Measurements from ENCODE around the gene BRD3OS. TPM values are rescaled to one million over a fixed set of nuclear protein-coding genes. Genes with fewer than 3 reads are reported as not detected.

BRD3OS gene
- total RNA-seq, 4 donors from 2014 or later = 7.4 to 23.9 (median 13.6) TPM

- DNase-seq = peak in 1 of 2 donors; percentile 15
- Histone ChIP-seq H3K36me3 (no peaks in the 10 kb centered on the region), H3K27ac (no peak overlapping the region), H3K4me1 (peaks cover 12 to 47% of the 10 kb centered on the region in 2 donors), H3K9me3 (no peaks in the 10 kb centered on the region), H3K27me3 (no peaks in the 10 kb centered on the region), H3K4me3 (no peak overlapping the region)
- TF ChIP-seq CTCF (IDR thresholded peaks at IDR 0.05) (no peak), POLR2A (IDR thresholded peaks at IDR 0.05) (no peak)
- intact Hi-C loops (cut with DNase I; ENCODE audit: low total_unique reads) = no loop called here
Observed at GRCh38 chr9:134064711-134065110, 39.4 kb downstream of the BRD3OS start.

- no peaks in the 10 kb centered on the region for H3K9me3 ChIP-seq
- H3K4me3 ChIP-seq = peak overlapping the region; percentile 69 to 76
- DNase-seq = peak in 1 of 2 donors; percentile 17
- no peaks in the 10 kb centered on the region for H3K36me3 ChIP-seq
- no peaks in the 10 kb centered on the region for H3K27me3 ChIP-seq
- TF ChIP-seq POLR2A (IDR thresholded peaks at IDR 0.05) = no peak
- TF ChIP-seq CTCF (IDR thresholded peaks at IDR 0.05) = no peak
- H3K27ac ChIP-seq = peak overlapping the region; percentile 82 to 100
- intact Hi-C loops (cut with DNase I; ENCODE audit: low total_unique reads) = no loop called here
- H3K4me1 ChIP-seq = peaks cover 12 to 37% of the 10 kb centered on the region in 2 donors
Observed at GRCh38 chr9:134065612-134066419, 40.5 kb downstream of the BRD3OS start.

DNA sequence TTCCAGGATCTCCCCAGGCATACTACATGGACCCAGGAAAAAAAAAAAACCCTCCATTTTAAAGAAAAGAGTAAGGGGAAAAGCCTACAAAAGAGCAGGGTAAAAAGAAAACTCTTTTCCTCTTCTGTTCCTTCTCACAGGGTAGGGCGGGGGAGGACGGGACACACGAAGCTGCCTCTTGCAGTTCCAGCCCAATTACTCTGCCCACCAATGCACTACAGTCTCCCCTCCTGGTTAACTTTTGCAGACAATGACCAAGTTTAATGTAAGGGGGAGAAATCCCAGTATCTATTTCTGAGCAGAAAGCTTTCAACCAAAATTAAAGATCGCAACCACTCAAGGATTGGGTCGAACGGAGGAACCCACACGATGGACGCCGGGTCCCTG, 41.2 kb downstream of the BRD3OS start:
- intact Hi-C loops (cut with DNase I; ENCODE audit: low total_unique reads) = no loop called here
- Histone ChIP-seq H3K27ac (peak overlapping the region; percentile 82 to 100), H3K27me3 (no peaks in the 10 kb centered on the region), H3K4me1 (peaks cover 12 to 31% of the 10 kb centered on the region in 2 donors), H3K4me3 (peak overlapping the region; percentile 69 to 76), H3K36me3 (no peaks in the 10 kb centered on the region), H3K9me3 (no peaks in the 10 kb centered on the region)
- DNase-seq = no peak
- TF ChIP-seq CTCF (IDR thresholded peaks at IDR 0.05) (no peak), POLR2A (IDR thresholded peaks at IDR 0.05) (no peak)

DNA sequence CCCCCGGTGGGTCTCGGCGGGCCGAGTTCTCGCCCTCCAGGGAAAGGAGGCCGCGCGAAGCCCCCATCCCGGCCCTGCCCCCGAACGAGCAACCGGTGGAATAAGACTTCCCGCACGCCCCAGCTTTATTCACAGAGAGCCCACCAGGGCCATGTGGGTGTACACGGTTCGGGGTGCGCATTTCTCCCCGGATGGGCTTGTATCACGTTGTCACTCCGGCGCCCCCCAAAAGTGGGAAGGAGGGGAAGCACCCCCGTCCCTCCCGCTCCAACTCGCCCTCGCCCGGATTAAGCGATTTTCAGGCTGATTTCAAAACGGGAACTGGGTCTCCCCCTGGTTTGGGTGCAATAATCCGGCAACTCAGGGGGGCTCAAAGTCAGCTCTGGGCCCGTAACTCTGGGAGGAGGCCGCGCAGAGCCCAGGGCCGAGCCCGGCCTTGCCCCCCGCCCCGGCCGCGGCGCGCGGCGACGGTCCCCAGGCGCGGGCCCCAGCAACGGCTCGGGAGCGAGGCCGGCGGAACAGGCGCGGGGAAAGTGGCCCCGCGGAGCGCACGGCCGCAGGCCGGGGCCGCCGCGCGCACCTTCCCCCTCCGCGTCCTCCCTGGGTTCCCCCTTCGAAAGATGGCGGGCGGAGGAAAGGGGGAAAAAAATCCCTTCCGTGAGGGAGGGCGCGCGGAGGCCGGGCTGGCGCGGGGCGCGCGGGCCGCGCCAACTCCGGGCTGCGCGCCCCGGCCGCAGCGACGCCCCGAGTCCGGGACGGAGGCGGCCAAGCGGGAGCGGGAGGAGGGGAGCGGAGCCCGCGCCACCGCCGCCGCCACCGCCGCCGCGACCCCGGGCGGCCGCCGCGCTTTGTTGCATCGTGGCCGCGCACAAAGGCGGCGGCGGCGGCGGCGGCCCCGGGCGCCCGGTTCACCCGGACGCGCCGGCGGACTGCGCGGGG, 41.9 kb downstream of the BRD3OS start:
- peak overlapping the region; percentile 69 to 76 for H3K4me3 ChIP-seq
- peak in 1 of 2 donors; percentile 23 for DNase-seq
- peaks cover 12 to 24% of the 10 kb centered on the region in 2 donors for H3K4me1 ChIP-seq
- H3K36me3 ChIP-seq = no peaks in the 10 kb centered on the region
- TF ChIP-seq CTCF (IDR thresholded peaks at IDR 0.05) (no peak), POLR2A (IDR thresholded peaks at IDR 0.05) (no peak)
- peak overlapping the region; percentile 82 to 100 for H3K27ac ChIP-seq
- intact Hi-C loops (cut with DNase I; ENCODE audit: low total_unique reads) = no loop called here
- H3K27me3 ChIP-seq = no peaks in the 10 kb centered on the region
- H3K9me3 ChIP-seq = no peaks in the 10 kb centered on the region
